Right atrium auricular region (tissue), 2 donors: Measurements from ENCODE around the gene GUCY1A1. TPM values are rescaled to one million over a fixed set of nuclear protein-coding genes. Genes with fewer than 3 reads are reported as not detected.

Source experiments
- DNase-seq: peaks from one replicate; pipeline ENCODE4 v3.0.0-alpha.2; 2019; ENCODE audit warnings: low spot score
- H3K27ac ChIP-seq, 2 donors: fragments of 200-600 bp; sonication (generic); 1 replicate in 1 of 2; 2 replicates in 1 of 2; pipeline ENCODE4 v1.5.1; 2016 to 2019
- H3K27me3 ChIP-seq, 2 donors: fragments of 200-600 bp; sonication (generic); one replicate each; pipeline versions ENCODE4 v1.5.1 to v1.6.0; 2017 to 2019
- H3K36me3 ChIP-seq: fragments of 200-600 bp; sonication (generic); one replicate; pipeline ENCODE4 v1.5.1; 2016
- H3K4me1 ChIP-seq, 2 donors: fragments of 200-600 bp; sonication (generic); one replicate each; pipeline versions ENCODE4 v1.5.1 to v1.6.0; 2017 to 2019
- H3K4me3 ChIP-seq, 2 donors: fragments of 200-600 bp; sonication (generic); 1 replicate in 1 of 2; 2 replicates in 1 of 2; pipeline ENCODE4 v1.5.1; 2017 to 2019; ENCODE audit warnings: mild to moderate bottlenecking in 1 of 2, moderate library complexity in 1 of 2
- H3K9me3 ChIP-seq, 2 donors: fragments of 200-600 bp; sonication (generic); one replicate each; pipeline ENCODE4 v1.5.1; 2019
- total RNA-seq, 2 donors: library from RNA; depleted of rRNA; stranded (reverse); fragments of >200 nt; gene quantifications; one replicate each; pipeline ENCODE4 v1.1.0, GENCODE V29; 2016
- TF ChIP-seq, protein P1 (sequence below), 2 donors: fragments of 200-600 bp; sonication (generic); IDR thresholded peaks; one replicate each; pipeline ENCODE4 v1.5.1; 2019; ENCODE audit warnings: antibody characterized with exemption in 2 of 2

Gene GUCY1A1
- total RNA-seq, 2 donors from 2014 or later: 35.5 to 52.5 TPM

DNA sequence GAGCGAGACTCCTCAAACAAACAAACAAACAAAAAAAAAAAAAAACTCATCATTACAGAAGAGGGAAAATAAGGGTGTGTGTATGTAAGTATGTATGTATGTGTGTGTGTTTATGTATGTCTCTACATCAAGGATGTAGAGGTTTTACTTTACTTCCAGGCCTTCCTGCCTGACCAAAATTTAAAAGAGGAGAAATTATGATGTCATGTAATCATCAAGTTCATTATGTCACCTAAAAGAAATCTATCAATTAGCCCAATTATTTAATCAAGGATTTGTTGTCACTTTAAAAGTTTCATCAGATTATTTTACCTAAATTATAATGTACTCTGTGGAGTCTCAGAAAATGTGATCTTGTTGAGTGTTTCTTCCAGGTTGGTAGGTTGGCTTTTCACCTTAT lies 21.6 kb downstream of the GUCY1A1 start:
- Histone ChIP-seq H3K27ac (peak overlapping the region; percentile 13 to 74), H3K9me3 (no peaks in the 10 kb centered on the region), H3K4me1 (peaks cover 0 to 41% of the 10 kb centered on the region in 2 donors), H3K36me3 (no peaks in the 10 kb centered on the region), H3K27me3 (no peaks in the 10 kb centered on the region), H3K4me3 (no peak overlapping the region)
- TF ChIP-seq, protein P1, sequence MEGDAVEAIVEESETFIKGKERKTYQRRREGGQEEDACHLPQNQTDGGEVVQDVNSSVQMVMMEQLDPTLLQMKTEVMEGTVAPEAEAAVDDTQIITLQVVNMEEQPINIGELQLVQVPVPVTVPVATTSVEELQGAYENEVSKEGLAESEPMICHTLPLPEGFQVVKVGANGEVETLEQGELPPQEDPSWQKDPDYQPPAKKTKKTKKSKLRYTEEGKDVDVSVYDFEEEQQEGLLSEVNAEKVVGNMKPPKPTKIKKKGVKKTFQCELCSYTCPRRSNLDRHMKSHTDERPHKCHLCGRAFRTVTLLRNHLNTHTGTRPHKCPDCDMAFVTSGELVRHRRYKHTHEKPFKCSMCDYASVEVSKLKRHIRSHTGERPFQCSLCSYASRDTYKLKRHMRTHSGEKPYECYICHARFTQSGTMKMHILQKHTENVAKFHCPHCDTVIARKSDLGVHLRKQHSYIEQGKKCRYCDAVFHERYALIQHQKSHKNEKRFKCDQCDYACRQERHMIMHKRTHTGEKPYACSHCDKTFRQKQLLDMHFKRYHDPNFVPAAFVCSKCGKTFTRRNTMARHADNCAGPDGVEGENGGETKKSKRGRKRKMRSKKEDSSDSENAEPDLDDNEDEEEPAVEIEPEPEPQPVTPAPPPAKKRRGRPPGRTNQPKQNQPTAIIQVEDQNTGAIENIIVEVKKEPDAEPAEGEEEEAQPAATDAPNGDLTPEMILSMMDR (IDR thresholded peaks at IDR 0.05): no peak
- no peak for DNase-seq

DNA sequence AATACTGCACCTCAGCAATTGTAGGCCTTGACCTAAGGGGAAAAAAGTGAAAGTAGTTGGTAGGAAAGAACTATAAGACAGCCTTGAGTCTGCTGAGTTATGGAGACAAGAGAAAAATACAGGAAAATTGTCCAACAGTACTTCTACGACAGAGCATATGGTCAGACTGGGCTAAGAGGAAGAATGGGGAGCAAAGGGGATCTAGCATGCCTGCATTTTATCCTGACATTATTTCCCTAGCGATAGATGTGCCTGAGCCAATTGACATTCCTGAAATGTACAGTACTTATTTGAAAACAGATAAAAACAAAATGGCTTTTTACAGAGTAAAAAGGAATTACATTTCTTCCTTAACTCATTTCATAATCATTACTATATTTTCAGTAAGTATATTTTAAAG lies 22.2 kb downstream of the GUCY1A1 start:
- Histone ChIP-seq H3K4me1 (peaks cover 0 to 41% of the 10 kb centered on the region in 2 donors), H3K27me3 (no peaks in the 10 kb centered on the region), H3K4me3 (no peak overlapping the region), H3K9me3 (no peaks in the 10 kb centered on the region), H3K27ac (peak overlapping the region; percentile 13 to 74), H3K36me3 (no peaks in the 10 kb centered on the region)
- DNase-seq: no peak
- TF ChIP-seq, protein P1 (IDR thresholded peaks at IDR 0.05): no peak

GRCh38 chr4:155690044-155690837 lies 23.6 kb downstream of the GUCY1A1 start:
- Histone ChIP-seq H3K9me3 (no peaks in the 10 kb centered on the region), H3K27me3 (no peaks in the 10 kb centered on the region)

DNA sequence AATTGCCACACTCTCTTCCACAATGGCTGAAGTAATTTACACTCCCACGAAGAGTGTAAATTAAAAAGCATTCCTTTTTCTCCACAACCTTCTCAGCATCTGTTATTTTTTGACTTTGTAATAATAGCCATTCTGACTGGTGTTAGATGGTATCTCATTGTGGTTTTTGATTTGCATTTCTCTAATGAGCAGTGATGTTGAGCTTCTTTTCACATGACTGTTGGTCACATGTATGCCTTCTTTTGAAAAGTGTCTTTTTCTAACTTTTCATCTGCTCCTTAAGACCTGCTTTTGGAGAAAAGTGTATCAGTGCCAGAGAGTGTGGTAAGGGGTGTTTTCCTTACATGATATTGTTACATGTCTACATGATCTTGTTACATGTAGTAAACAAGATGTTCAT lies 25.7 kb downstream of the GUCY1A1 start:
- Histone ChIP-seq H3K9me3 (no peaks in the 10 kb centered on the region), H3K4me1 (peaks cover 0 to 44% of the 10 kb centered on the region in 2 donors), H3K4me3 (no peak overlapping the region), H3K36me3 (no peaks in the 10 kb centered on the region), H3K27me3 (no peaks in the 10 kb centered on the region), H3K27ac (peak overlapping the region in 1 of 2 donors; percentile 63)
- TF ChIP-seq, protein P1 (IDR thresholded peaks at IDR 0.05): no peak
- DNase-seq: no peak

More at GRCh38 chr4:155690044-155690837, 23.6 kb downstream of the GUCY1A1 start:
- DNase-seq: no peak
- TF ChIP-seq, protein P1 (IDR thresholded peaks at IDR 0.05): no peak
- Histone ChIP-seq H3K27ac (peak overlapping the region; percentile 28 to 61), H3K4me3 (no peak overlapping the region), H3K36me3 (no peaks in the 10 kb centered on the region), H3K4me1 (peaks cover 0 to 44% of the 10 kb centered on the region in 2 donors)

DNA sequence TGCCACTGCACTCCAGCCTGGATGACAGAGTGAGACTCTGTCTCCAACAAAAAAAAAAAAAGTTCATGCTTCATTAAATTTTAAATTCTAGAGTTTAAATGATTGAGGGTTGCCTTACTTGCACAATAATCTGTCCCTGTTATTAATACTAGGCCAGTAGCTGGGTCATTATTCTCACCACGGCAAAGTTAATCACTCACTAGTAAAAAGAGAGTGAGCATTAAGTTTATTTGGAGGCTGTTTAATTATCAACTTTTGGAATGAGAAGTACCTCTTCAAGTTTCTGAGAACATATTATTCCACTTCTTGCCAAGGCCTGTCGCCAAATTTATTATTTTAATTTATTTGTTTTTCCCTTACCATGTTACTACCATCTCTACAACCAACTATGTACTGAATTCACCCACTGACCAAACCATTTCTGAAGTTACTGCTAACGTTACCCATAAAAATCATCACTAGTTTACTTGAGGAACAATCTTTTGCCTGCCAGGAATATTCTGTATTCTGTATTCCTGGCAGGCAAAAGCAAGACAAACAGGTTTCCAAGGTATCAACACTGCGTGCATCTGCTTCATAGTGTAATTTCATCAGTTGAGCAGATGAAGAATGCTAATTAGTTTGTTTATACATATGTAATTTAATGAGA lies 26.5 kb downstream of the GUCY1A1 start:
- DNase-seq: no peak
- TF ChIP-seq, protein P1 (IDR thresholded peaks at IDR 0.05): no peak
- no peak overlapping the region for H3K4me3 ChIP-seq
- H3K36me3 ChIP-seq: no peaks in the 10 kb centered on the region
- H3K27me3 ChIP-seq: no peaks in the 10 kb centered on the region
- peaks cover 0 to 40% of the 10 kb centered on the region in 2 donors for H3K4me1 ChIP-seq
- peak overlapping the region; percentile 6 to 63 for H3K27ac ChIP-seq
- no peaks in the 10 kb centered on the region for H3K9me3 ChIP-seq
